ENCODE data around the gene ZGLP1.

ZGLP1 gene

GRCh38 chr19:10292206-10292788 is 17.3 kb downstream of the ZGLP1 start:
- Histone ChIP-seq H3K27ac (ENCODE audit: low read depth, low read length, poor library complexity, severe bottlenecking) (no peak overlapping the region), H3K4me2 (ENCODE audit: low read length) (peak overlapping the region; percentile 93), H3F3A (ENCODE audit: insufficient read depth, low read length) (no peaks in the 10 kb centered on the region), H3K4me1 (ENCODE audit: insufficient read depth, low read length, severe bottlenecking) (peaks cover 56% of the 10 kb centered on the region), H2AFZ (ENCODE audit: low read length) (no peak overlapping the region), H3K9me2 (ENCODE audit: low read depth, low read length) (no peaks in the 10 kb centered on the region), H3K9ac (ENCODE audit: low read length) (peak overlapping the region; percentile 17; the same call in 1 of the 2 replicates), H3K9me3 (ENCODE audit: low read length) (no peaks in the 10 kb centered on the region), H4K20me1 (ENCODE audit: insufficient read depth, low read length) (no peaks in the 10 kb centered on the region), H3K79me2 (ENCODE audit: insufficient read depth, low read length) (no peaks in the 10 kb centered on the region), H3K36me3 (ENCODE audit: insufficient read depth, low read length) (no peaks in the 10 kb centered on the region; the same call in 1 of the 2 replicates), H3K4me3 (ENCODE audit: low read depth, low read length, poor library complexity, severe bottlenecking) (peak overlapping the region; percentile 62), H3K27me3 (ENCODE audit: insufficient read depth, low read length) (no peaks in the 10 kb centered on the region; the same call in 1 of the 2 replicates)
- TF ChIP-seq, protein P1, sequence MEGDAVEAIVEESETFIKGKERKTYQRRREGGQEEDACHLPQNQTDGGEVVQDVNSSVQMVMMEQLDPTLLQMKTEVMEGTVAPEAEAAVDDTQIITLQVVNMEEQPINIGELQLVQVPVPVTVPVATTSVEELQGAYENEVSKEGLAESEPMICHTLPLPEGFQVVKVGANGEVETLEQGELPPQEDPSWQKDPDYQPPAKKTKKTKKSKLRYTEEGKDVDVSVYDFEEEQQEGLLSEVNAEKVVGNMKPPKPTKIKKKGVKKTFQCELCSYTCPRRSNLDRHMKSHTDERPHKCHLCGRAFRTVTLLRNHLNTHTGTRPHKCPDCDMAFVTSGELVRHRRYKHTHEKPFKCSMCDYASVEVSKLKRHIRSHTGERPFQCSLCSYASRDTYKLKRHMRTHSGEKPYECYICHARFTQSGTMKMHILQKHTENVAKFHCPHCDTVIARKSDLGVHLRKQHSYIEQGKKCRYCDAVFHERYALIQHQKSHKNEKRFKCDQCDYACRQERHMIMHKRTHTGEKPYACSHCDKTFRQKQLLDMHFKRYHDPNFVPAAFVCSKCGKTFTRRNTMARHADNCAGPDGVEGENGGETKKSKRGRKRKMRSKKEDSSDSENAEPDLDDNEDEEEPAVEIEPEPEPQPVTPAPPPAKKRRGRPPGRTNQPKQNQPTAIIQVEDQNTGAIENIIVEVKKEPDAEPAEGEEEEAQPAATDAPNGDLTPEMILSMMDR (IDR thresholded peaks at IDR 0.05; ENCODE audit: low read length) = no peak

GRCh38 chr19:10291554-10292205 is 17.9 kb downstream of the ZGLP1 start:
- H3K27me3 ChIP-seq (ENCODE audit: insufficient read depth, low read length) = no peaks in the 10 kb centered on the region; the same call in 1 of the 2 replicates
- peaks cover 59% of the 10 kb centered on the region for H3K4me1 ChIP-seq (ENCODE audit: insufficient read depth, low read length, severe bottlenecking)
- H3K9me3 ChIP-seq (ENCODE audit: low read length) = no peaks in the 10 kb centered on the region
- no peaks in the 10 kb centered on the region; the same call in 1 of the 2 replicates for H3K36me3 ChIP-seq (ENCODE audit: insufficient read depth, low read length)
- no peaks in the 10 kb centered on the region for H3K79me2 ChIP-seq (ENCODE audit: insufficient read depth, low read length)
- no peaks in the 10 kb centered on the region for H3F3A ChIP-seq (ENCODE audit: insufficient read depth, low read length)
- H3K9me2 ChIP-seq (ENCODE audit: low read depth, low read length) = no peaks in the 10 kb centered on the region
- no peaks in the 10 kb centered on the region for H4K20me1 ChIP-seq (ENCODE audit: insufficient read depth, low read length)
- H3K4me3 ChIP-seq (ENCODE audit: low read depth, low read length, poor library complexity, severe bottlenecking) = peak overlapping the region; percentile 62
- peak overlapping the region; percentile 41; the same call in 1 of the 2 replicates for H3K9ac ChIP-seq (ENCODE audit: low read length)
- no peak overlapping the region for H3K27ac ChIP-seq (ENCODE audit: low read depth, low read length, poor library complexity, severe bottlenecking)
- H2AFZ ChIP-seq (ENCODE audit: low read length) = no peak overlapping the region
- no peak for TF ChIP-seq EZH2 (IDR thresholded peaks at IDR 0.05; ENCODE audit: borderline replicate concordance, low read length)
- TF ChIP-seq, protein P1 (IDR thresholded peaks at IDR 0.05; ENCODE audit: low read length) = no peak
- peak overlapping the region; percentile 93 for H3K4me2 ChIP-seq (ENCODE audit: low read length)

DNA sequence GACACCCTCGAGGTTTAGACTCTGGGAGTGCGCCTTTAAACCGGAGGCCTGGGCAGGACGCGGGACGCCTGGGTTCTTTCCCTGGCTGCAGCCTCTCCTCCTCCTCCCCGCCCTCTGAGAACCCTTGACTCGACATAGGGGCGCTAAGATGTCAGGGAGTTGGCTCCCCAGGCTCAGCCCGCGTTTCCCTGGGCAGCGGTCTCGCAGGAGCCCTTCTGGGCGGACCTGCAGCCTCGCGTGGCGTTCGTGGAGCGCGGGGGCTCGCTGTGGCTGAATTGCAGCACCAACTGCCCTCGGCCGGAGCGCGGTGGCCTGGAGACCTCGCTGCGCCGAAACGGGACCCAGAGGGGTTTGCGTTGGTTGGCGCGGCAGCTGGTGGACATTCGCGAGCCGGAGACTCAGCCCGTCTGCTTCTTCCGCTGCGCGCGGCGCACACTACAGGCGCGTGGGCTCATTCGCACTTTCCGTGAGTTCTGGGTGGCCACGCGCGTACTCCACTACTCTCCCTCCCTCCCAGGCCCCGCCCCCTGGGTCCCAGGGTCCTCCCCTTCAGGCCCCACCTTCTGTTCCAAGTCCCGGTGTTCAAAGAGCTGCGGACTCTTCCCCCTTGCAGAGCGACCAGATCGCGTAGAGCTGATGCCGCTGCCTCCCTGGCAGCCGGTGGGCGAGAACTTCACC is 18.6 kb downstream of the ZGLP1 start:
- Histone ChIP-seq H3K36me3 (ENCODE audit: insufficient read depth, low read length) (peaks cover 2% of the 10 kb centered on the region), H3F3A (ENCODE audit: insufficient read depth, low read length) (no peaks in the 10 kb centered on the region), H2AFZ (ENCODE audit: low read length) (no peak overlapping the region), H3K9ac (ENCODE audit: low read length) (peak overlapping the region; percentile 41; the same call in 1 of the 2 replicates), H3K9me2 (ENCODE audit: low read depth, low read length) (no peaks in the 10 kb centered on the region), H3K9me3 (ENCODE audit: low read length) (no peaks in the 10 kb centered on the region), H4K20me1 (ENCODE audit: insufficient read depth, low read length) (no peaks in the 10 kb centered on the region), H3K27me3 (ENCODE audit: insufficient read depth, low read length) (no peaks in the 10 kb centered on the region), H3K4me1 (ENCODE audit: insufficient read depth, low read length, severe bottlenecking) (peaks cover 57% of the 10 kb centered on the region), H3K27ac (ENCODE audit: low read depth, low read length, poor library complexity, severe bottlenecking) (no peak overlapping the region), H3K4me2 (ENCODE audit: low read length) (peak overlapping the region; percentile 93), H3K79me2 (ENCODE audit: insufficient read depth, low read length) (no peaks in the 10 kb centered on the region), H3K4me3 (ENCODE audit: low read depth, low read length, poor library complexity, severe bottlenecking) (peak overlapping the region; percentile 62)
- no peak for TF ChIP-seq EZH2 (IDR thresholded peaks at IDR 0.05; ENCODE audit: borderline replicate concordance, low read length)
- TF ChIP-seq, protein P1 (IDR thresholded peaks at IDR 0.05; ENCODE audit: low read length) = no peak

All from OCI-LY1 (cell line).